Neural crest cell (in vitro differentiated cells): ENCODE results near the gene PHKA1. TPM values are rescaled to one million over a fixed set of nuclear protein-coding genes. Genes with fewer than 3 reads are reported as not detected.
A peak's percentile ranks its signal among the peaks of the same experiment; 100 is the strongest.
"Not testable (repeated sequence)": the region's sequence is repeated elsewhere in the genome, so short reads cannot be mapped to it uniquely, and the experiment has no call there.

Source experiments
- DNase-seq: peaks from one replicate; pipeline ENCODE4 v3.0.0; 2021; ENCODE audit warnings: low read depth, mixed read lengths, low spot score
- H3K27ac Mint-ChIP-seq: one replicate; pipeline ENCODE4 v1.8.0; 2021; ENCODE audit warnings: mild to moderate bottlenecking, mixed read lengths; ENCODE audit not compliant: unreplicated experiment
- H3K27me3 Mint-ChIP-seq: 2 replicates; pipeline ENCODE4 v1.8.0; 2021; ENCODE audit warnings: low read depth, mild to moderate bottlenecking, mixed read lengths
- H3K36me3 Mint-ChIP-seq: 2 replicates; pipeline ENCODE4 v1.8.0; 2021; ENCODE audit warnings: low read depth, mild to moderate bottlenecking, mixed read lengths
- H3K4me1 Mint-ChIP-seq: 2 replicates; pipeline ENCODE4 v1.8.0; 2021; ENCODE audit warnings: mixed read lengths
- H3K4me3 Mint-ChIP-seq: one replicate; pipeline ENCODE4 v1.8.0; 2021; ENCODE audit warnings: mild to moderate bottlenecking, mixed read lengths
- H3K9me3 Mint-ChIP-seq: 2 replicates; pipeline ENCODE4 v1.8.0; 2021; ENCODE audit warnings: mixed read lengths
- CTCF ChIP-seq: fragments of 200-600 bp; sonication (generic); conservative IDR thresholded peaks from 2 replicates; pipeline ENCODE4 v1.5.0; 2021; ENCODE audit warnings: antibody characterized with exemption, mild to moderate bottlenecking
- total RNA-seq: library from RNA; stranded (reverse); gene quantifications from 2 replicates; pipeline ENCODE4 v1.2.1, GENCODE V29; 2021

Gene PHKA1
- total RNA-seq, 1 donor from 2014 or later: 10.2 TPM

GRCh38 chrX:72568406-72569092 lies 145.6 kb downstream of the PHKA1 start:
- Mint-ChIP-seq H3K4me3 (peak overlapping the region; percentile 29), H3K27me3 (no peaks in the 10 kb centered on the region), H3K27ac (no peak overlapping the region), H3K36me3 (peaks cover 10% of the 10 kb centered on the region), H3K9me3 (no peaks in the 10 kb centered on the region), H3K4me1 (peaks cover 9% of the 10 kb centered on the region)
- no peak for DNase-seq
- no peak for TF ChIP-seq CTCF

- Mint-ChIP-seq H3K27me3 (no peaks in the 10 kb centered on the region), H3K27ac (no peak overlapping the region), H3K4me3 (no peak overlapping the region), H3K9me3 (peaks cover 8% of the 10 kb centered on the region), H3K4me1 (no peaks in the 10 kb centered on the region), H3K36me3 (peaks cover 20% of the 10 kb centered on the region)
- DNase-seq: no peak
- TF ChIP-seq CTCF: no peak
These were observed 147.7 kb downstream of the PHKA1 start for GRCh38 chrX:72566448-72566847.

GRCh38 chrX:72559655-72560054 lies 154.5 kb downstream of the PHKA1 start:
- DNase-seq, H3K27ac Mint-ChIP-seq, H3K27me3 Mint-ChIP-seq, H3K4me3 Mint-ChIP-seq: not testable (repeated sequence)
- Mint-ChIP-seq H3K36me3 (peaks cover 46% of the 10 kb centered on the region), H3K4me1 (peaks cover 12% of the 10 kb centered on the region), H3K9me3 (peaks cover 20% of the 10 kb centered on the region)

GRCh38 chrX:72554448-72555140 lies 159.5 kb downstream of the PHKA1 start:
- TF ChIP-seq CTCF: peak; percentile 5
- peaks cover 13% of the 10 kb centered on the region for H3K4me1 Mint-ChIP-seq
- no peak overlapping the region for H3K27ac Mint-ChIP-seq
- H3K36me3 Mint-ChIP-seq: peaks cover 31% of the 10 kb centered on the region
- no peaks in the 10 kb centered on the region for H3K27me3 Mint-ChIP-seq
- H3K4me3 Mint-ChIP-seq: no peak overlapping the region
- peaks cover 12% of the 10 kb centered on the region for H3K9me3 Mint-ChIP-seq
- DNase-seq: peak; percentile 1

- H3K9me3 Mint-ChIP-seq, DNase-seq, H3K4me3 Mint-ChIP-seq, H3K27ac Mint-ChIP-seq, H3K27me3 Mint-ChIP-seq: not testable (repeated sequence)
- Mint-ChIP-seq H3K4me1 (peaks cover 13% of the 10 kb centered on the region), H3K36me3 (peaks cover 20% of the 10 kb centered on the region)
These were observed 161.7 kb downstream of the PHKA1 start for GRCh38 chrX:72552443-72552842.

- no peaks in the 10 kb centered on the region for H3K27me3 Mint-ChIP-seq
These were observed 168.1 kb downstream of the PHKA1 start for GRCh38 chrX:72545990-72546389.

More at GRCh38 chrX:72545990-72546389, 168.1 kb downstream of the PHKA1 start:
- no peak for DNase-seq
- Mint-ChIP-seq H3K27ac (no peak overlapping the region), H3K4me3 (no peak overlapping the region), H3K36me3 (peaks cover 7% of the 10 kb centered on the region), H3K4me1 (no peaks in the 10 kb centered on the region), H3K9me3 (peaks cover 3% of the 10 kb centered on the region)
- TF ChIP-seq CTCF: no peak
